Measurements from ENCODE around the gene CD82. TPM values are rescaled to one million over a fixed set of nuclear protein-coding genes. Genes with fewer than 3 reads are reported as not detected.

Gene CD82
- total RNA-seq, 1 donor, result 23.2 TPM

- no peak for DNase-seq (ENCODE audit: insufficient read length, low spot score, missing footprints)
- H3K27ac ChIP-seq (ENCODE audit: low read depth, low read length), result no peak overlapping the region
- H3K4me2 ChIP-seq (ENCODE audit: insufficient read depth, low read length), result no peak overlapping the region
- H3K79me2 ChIP-seq (ENCODE audit: insufficient read depth, low read length), result peaks cover 19% of the 10 kb centered on the region
- no peak overlapping the region for H3K4me3 ChIP-seq (ENCODE audit: insufficient read depth, low read length)
- H2AFZ ChIP-seq (ENCODE audit: low read length), result no peak overlapping the region
- H3K36me3 ChIP-seq (ENCODE audit: insufficient read depth, low read length), result no peaks in the 10 kb centered on the region
- peaks cover 53% of the 10 kb centered on the region for H3K4me1 ChIP-seq (ENCODE audit: insufficient read depth, low read length)
- TF ChIP-seq, protein P1, sequence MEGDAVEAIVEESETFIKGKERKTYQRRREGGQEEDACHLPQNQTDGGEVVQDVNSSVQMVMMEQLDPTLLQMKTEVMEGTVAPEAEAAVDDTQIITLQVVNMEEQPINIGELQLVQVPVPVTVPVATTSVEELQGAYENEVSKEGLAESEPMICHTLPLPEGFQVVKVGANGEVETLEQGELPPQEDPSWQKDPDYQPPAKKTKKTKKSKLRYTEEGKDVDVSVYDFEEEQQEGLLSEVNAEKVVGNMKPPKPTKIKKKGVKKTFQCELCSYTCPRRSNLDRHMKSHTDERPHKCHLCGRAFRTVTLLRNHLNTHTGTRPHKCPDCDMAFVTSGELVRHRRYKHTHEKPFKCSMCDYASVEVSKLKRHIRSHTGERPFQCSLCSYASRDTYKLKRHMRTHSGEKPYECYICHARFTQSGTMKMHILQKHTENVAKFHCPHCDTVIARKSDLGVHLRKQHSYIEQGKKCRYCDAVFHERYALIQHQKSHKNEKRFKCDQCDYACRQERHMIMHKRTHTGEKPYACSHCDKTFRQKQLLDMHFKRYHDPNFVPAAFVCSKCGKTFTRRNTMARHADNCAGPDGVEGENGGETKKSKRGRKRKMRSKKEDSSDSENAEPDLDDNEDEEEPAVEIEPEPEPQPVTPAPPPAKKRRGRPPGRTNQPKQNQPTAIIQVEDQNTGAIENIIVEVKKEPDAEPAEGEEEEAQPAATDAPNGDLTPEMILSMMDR (IDR thresholded peaks at IDR 0.05; ENCODE audit: extremely low read depth, low read depth, low read length), result no peak
- H4K20me1 ChIP-seq (ENCODE audit: insufficient read depth, low read length), result no peaks in the 10 kb centered on the region
- H3K27me3 ChIP-seq (ENCODE audit: insufficient read depth, low read length), result no peaks in the 10 kb centered on the region
- no peaks in the 10 kb centered on the region for H3K9me3 ChIP-seq (ENCODE audit: low read depth, low read length)
Measured at GRCh38 chr11:44576656-44577055, 11.2 kb downstream of the CD82 start.

DNA sequence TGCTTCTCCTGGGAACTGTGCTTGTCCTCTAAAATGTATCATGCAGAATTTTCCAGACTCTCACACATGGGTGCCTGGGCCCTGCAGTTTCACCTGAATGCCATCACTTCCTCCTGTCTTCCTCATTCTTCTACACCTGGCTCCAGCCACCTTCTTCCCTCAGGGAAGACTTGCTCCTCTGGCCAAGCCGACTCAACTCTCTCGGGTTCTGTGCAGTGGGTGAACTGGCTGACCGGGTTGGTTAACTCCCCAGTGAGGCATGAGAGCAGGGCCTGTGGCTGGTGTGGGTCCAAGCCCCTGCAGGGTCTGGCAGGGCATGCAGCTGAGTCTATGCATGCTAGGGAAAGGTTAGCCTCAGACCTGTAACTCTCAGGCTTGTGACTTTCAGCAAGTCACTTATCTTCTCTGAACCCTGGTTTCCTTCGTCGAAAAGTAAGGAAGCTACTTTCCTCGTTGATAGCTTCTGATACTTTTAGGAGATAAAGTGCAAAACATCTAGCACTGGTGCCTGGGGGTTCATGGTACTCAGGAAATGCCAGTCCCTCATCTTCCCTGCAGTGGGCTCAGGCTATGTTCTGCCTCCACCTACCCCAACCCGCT, 11.9 kb downstream of the CD82 start:
- Histone ChIP-seq H3K9me3 (ENCODE audit: low read depth, low read length) (no peaks in the 10 kb centered on the region), H3K4me2 (ENCODE audit: insufficient read depth, low read length) (no peak overlapping the region), H4K20me1 (ENCODE audit: insufficient read depth, low read length) (no peaks in the 10 kb centered on the region), H3K4me1 (ENCODE audit: insufficient read depth, low read length) (peaks cover 47% of the 10 kb centered on the region), H3K27me3 (ENCODE audit: insufficient read depth, low read length) (no peaks in the 10 kb centered on the region), H2AFZ (ENCODE audit: low read length) (no peak overlapping the region), H3K4me3 (ENCODE audit: insufficient read depth, low read length) (no peak overlapping the region), H3K36me3 (ENCODE audit: insufficient read depth, low read length) (no peaks in the 10 kb centered on the region), H3K79me2 (ENCODE audit: insufficient read depth, low read length) (peaks cover 15% of the 10 kb centered on the region), H3K27ac (ENCODE audit: low read depth, low read length) (no peak overlapping the region)
- TF ChIP-seq, protein P1 (IDR thresholded peaks at IDR 0.05; ENCODE audit: extremely low read depth, low read depth, low read length), result no peak
- DNase-seq (ENCODE audit: insufficient read length, low spot score, missing footprints), result peak; percentile 63

DNA sequence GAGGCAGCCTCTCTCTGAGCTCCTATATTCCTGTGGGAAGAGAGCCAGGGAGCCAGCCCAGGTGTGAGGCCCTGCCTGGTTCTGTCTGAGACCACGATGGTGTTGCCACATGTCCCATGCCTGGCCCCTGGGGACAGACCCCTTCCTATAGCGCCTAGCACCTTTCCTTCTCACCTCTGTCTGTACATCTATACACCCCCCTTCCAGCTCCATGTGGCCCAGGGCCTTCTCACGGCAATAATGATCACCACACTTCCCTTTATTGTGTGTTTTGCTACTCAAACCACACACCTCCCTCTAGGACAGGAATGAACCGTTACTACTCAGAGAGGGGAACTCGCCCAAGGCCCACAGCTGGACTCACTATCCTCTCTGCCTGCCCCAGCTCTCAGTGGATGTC, 12.8 kb downstream of the CD82 start:
- Histone ChIP-seq H3K79me2 (ENCODE audit: insufficient read depth, low read length) (peaks cover 7% of the 10 kb centered on the region), H2AFZ (ENCODE audit: low read length) (no peak overlapping the region), H3K4me3 (ENCODE audit: insufficient read depth, low read length) (no peak overlapping the region), H3K4me2 (ENCODE audit: insufficient read depth, low read length) (no peak overlapping the region), H3K36me3 (ENCODE audit: insufficient read depth, low read length) (no peaks in the 10 kb centered on the region), H3K27ac (ENCODE audit: low read depth, low read length) (no peak overlapping the region), H3K9me3 (ENCODE audit: low read depth, low read length) (no peaks in the 10 kb centered on the region), H4K20me1 (ENCODE audit: insufficient read depth, low read length) (no peaks in the 10 kb centered on the region), H3K4me1 (ENCODE audit: insufficient read depth, low read length) (peaks cover 38% of the 10 kb centered on the region), H3K27me3 (ENCODE audit: insufficient read depth, low read length) (no peaks in the 10 kb centered on the region)
- TF ChIP-seq, protein P1 (IDR thresholded peaks at IDR 0.05; ENCODE audit: extremely low read depth, low read depth, low read length), result no peak
- DNase-seq (ENCODE audit: insufficient read length, low spot score, missing footprints), result no peak

GRCh38 chr11:44579302-44579761, 13.9 kb downstream of the CD82 start:
- no peak for DNase-seq (ENCODE audit: insufficient read length, low spot score, missing footprints)
- H3K27ac ChIP-seq (ENCODE audit: low read depth, low read length), result no peak overlapping the region
- H3K36me3 ChIP-seq (ENCODE audit: insufficient read depth, low read length), result no peaks in the 10 kb centered on the region
- H3K4me3 ChIP-seq (ENCODE audit: insufficient read depth, low read length), result no peak overlapping the region
- TF ChIP-seq, protein P1 (IDR thresholded peaks at IDR 0.05; ENCODE audit: extremely low read depth, low read depth, low read length), result no peak
- no peak overlapping the region for H2AFZ ChIP-seq (ENCODE audit: low read length)
- H3K4me2 ChIP-seq (ENCODE audit: insufficient read depth, low read length), result no peak overlapping the region
- H3K4me1 ChIP-seq (ENCODE audit: insufficient read depth, low read length), result peaks cover 27% of the 10 kb centered on the region
- H4K20me1 ChIP-seq (ENCODE audit: insufficient read depth, low read length), result no peaks in the 10 kb centered on the region
- H3K27me3 ChIP-seq (ENCODE audit: insufficient read depth, low read length), result no peaks in the 10 kb centered on the region
- H3K9me3 ChIP-seq (ENCODE audit: low read depth, low read length), result no peaks in the 10 kb centered on the region
- no peaks in the 10 kb centered on the region for H3K79me2 ChIP-seq (ENCODE audit: insufficient read depth, low read length)
